OCI-LY1 (cell line): ENCODE measurements around the gene GUCA1C.

Experiments used
- EZH2 ChIP-seq: fragments of 200-600 bp; sonication (generic), shearing (Covaris generic); IDR thresholded peaks from 2 replicates; pipeline ENCODE4 v1.8.0; 2017; ENCODE audit warnings: borderline replicate concordance, mixed run types, mild to moderate bottlenecking, antibody characterized with exemption, low read length, moderate library complexity, mixed read lengths
- TF ChIP-seq, protein P1 (sequence below): fragments of 200-600 bp; sonication (generic), shearing (Covaris generic); IDR thresholded peaks from 2 replicates; pipeline ENCODE4 v1.5.1; 2017; ENCODE audit warnings: mild to moderate bottlenecking, antibody characterized with exemption, low read length, moderate library complexity, mixed read lengths

DNA sequence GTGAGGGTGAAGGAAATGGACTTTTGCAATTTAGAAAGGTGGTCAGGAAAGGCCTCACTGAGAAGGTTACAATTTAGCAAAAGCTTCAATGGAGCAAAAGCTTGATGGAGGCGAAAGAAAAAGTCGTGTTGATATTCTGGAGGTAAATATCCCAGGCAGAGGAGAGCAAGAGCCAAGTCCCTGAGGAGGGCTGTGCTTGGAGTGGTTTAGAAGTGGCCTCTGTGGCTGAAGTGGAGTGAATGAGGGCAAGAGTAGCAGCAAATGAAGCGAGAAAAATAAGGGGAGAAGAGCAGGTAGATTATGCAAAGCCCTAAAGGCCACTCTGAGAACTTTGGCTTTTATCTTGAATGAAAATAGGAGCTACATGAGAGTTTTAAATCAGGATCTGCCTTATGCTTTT, 54.1 kb downstream of the GUCA1C start:
- TF ChIP-seq, protein P1, sequence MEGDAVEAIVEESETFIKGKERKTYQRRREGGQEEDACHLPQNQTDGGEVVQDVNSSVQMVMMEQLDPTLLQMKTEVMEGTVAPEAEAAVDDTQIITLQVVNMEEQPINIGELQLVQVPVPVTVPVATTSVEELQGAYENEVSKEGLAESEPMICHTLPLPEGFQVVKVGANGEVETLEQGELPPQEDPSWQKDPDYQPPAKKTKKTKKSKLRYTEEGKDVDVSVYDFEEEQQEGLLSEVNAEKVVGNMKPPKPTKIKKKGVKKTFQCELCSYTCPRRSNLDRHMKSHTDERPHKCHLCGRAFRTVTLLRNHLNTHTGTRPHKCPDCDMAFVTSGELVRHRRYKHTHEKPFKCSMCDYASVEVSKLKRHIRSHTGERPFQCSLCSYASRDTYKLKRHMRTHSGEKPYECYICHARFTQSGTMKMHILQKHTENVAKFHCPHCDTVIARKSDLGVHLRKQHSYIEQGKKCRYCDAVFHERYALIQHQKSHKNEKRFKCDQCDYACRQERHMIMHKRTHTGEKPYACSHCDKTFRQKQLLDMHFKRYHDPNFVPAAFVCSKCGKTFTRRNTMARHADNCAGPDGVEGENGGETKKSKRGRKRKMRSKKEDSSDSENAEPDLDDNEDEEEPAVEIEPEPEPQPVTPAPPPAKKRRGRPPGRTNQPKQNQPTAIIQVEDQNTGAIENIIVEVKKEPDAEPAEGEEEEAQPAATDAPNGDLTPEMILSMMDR: no peak
- no peak for TF ChIP-seq EZH2
